WERI-Rb-1 (cell line): Measurements from ENCODE around the gene WFDC5.

ENCODE experiments used
- DNase-seq: peaks from one replicate; pipeline ENCODE4 v3.0.0-alpha.2; 2020
- H3K27ac ChIP-seq: fragments of 250-450 bp; sonication (Bioruptor Pico); 2 replicates; pipeline ENCODE4 v1.5.1; 2020; ENCODE audit warnings: mild to moderate bottlenecking, moderate library complexity
- H3K27me3 ChIP-seq: fragments of 250-450 bp; sonication (Bioruptor Pico); 2 replicates; pipeline ENCODE4 v1.5.1; 2021; ENCODE audit warnings: mild to moderate bottlenecking, low read depth, moderate library complexity; ENCODE audit not compliant: insufficient read depth, severe bottlenecking
- H3K36me3 ChIP-seq: fragments of 250-450 bp; sonication (Bioruptor Pico); 2 replicates; pipeline ENCODE4 v1.5.1; 2020; ENCODE audit warnings: mild to moderate bottlenecking, moderate library complexity
- H3K4me3 ChIP-seq: 2 replicates; pipeline ENCODE4 v1.5.1; 2011; ENCODE audit warnings: low read depth, mild to moderate bottlenecking, control low read depth, low read length
- H3K9me3 ChIP-seq: fragments of 250-450 bp; sonication (Bioruptor Pico); 2 replicates; pipeline ENCODE4 v1.5.1; 2021; ENCODE audit warnings: mild to moderate bottlenecking, moderate library complexity; ENCODE audit not compliant: severe bottlenecking
- TF ChIP-seq, protein P1 (sequence below): IDR thresholded peaks from 2 replicates; pipeline ENCODE4 v1.5.1; 2011; ENCODE audit warnings: low read depth, mild to moderate bottlenecking, control low read depth, inconsistent platforms, low read length

WFDC5 gene

DNA sequence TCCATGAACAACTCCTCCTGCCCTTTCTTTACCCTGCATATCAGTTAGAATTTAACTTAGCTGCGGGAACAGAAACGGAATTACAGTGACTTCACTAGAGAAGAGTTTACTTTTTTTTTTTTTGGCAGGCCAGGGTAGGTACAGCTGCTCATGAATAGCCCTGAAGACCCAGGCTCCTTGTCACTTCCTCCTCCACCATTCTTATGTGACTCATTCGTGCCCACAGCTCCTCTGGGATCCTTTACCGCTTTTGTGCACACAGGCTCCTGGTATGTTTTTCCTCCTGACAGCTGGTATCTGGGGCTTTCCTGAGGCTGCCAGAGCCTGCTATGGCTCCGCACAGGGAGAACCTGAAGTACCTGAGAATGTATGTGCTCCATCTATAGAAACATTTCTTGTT is 10.2 kb downstream of the WFDC5 start:
- peaks cover 10% of the 10 kb centered on the region for H3K27me3 ChIP-seq
- no peak overlapping the region for H3K27ac ChIP-seq
- no peaks in the 10 kb centered on the region for H3K9me3 ChIP-seq
- no peak for DNase-seq
- no peak overlapping the region for H3K4me3 ChIP-seq
- no peaks in the 10 kb centered on the region for H3K36me3 ChIP-seq
- TF ChIP-seq, protein P1, sequence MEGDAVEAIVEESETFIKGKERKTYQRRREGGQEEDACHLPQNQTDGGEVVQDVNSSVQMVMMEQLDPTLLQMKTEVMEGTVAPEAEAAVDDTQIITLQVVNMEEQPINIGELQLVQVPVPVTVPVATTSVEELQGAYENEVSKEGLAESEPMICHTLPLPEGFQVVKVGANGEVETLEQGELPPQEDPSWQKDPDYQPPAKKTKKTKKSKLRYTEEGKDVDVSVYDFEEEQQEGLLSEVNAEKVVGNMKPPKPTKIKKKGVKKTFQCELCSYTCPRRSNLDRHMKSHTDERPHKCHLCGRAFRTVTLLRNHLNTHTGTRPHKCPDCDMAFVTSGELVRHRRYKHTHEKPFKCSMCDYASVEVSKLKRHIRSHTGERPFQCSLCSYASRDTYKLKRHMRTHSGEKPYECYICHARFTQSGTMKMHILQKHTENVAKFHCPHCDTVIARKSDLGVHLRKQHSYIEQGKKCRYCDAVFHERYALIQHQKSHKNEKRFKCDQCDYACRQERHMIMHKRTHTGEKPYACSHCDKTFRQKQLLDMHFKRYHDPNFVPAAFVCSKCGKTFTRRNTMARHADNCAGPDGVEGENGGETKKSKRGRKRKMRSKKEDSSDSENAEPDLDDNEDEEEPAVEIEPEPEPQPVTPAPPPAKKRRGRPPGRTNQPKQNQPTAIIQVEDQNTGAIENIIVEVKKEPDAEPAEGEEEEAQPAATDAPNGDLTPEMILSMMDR: no peak

DNA sequence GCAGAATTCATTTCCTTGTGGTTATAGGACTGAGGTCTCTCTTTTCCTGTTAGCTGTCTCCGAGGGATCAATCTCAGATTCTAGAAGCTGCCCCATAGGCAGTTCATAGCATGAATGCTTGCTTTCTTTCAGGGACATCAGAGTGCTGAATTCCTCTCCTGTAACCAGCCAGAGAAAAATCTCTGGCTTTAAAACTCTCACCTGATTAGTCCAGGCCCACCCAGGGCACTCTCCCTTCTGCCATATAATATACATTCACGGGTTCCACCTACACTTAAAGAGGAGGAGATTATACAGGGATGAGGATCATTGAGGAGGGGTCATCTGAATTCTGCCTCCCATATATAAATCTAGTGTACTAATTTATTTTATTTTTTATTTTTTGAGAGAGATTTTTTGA is 11.9 kb downstream of the WFDC5 start:
- no peak overlapping the region for H3K27ac ChIP-seq
- no peak for DNase-seq
- no peaks in the 10 kb centered on the region for H3K36me3 ChIP-seq
- H3K4me3 ChIP-seq: no peak overlapping the region
- no peaks in the 10 kb centered on the region for H3K9me3 ChIP-seq
- TF ChIP-seq, protein P1: no peak
- peaks cover 14% of the 10 kb centered on the region for H3K27me3 ChIP-seq

DNA sequence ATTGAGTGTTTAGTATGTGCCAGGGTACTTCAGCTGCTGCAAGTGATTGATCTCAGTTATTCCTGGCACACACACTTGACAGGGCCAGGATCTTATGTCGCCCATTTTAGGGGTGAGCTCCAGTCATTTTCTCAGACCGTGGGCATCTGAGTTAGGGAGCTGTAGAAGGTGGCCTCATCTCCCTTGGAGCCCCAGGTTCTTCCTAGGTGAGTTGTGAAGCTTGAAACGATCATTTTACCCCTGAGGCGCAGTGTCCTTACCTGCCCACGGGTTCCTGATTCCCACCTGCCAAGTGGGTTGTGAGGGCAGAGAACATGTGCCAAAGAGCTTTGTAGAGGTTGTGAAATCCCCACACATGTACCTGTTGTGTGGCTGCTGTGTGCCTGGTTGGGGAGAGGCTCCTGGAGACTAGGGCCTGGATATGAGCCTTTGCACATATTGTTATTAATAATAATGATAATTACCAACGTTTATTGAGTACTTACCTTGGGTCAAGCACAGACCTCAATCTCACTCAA is 13.6 kb downstream of the WFDC5 start:
- no peak for DNase-seq
- no peak overlapping the region for H3K4me3 ChIP-seq
- peaks cover 19% of the 10 kb centered on the region for H3K27me3 ChIP-seq
- H3K27ac ChIP-seq: no peak overlapping the region
- H3K9me3 ChIP-seq: no peaks in the 10 kb centered on the region
- TF ChIP-seq, protein P1: no peak
- no peaks in the 10 kb centered on the region for H3K36me3 ChIP-seq

DNA sequence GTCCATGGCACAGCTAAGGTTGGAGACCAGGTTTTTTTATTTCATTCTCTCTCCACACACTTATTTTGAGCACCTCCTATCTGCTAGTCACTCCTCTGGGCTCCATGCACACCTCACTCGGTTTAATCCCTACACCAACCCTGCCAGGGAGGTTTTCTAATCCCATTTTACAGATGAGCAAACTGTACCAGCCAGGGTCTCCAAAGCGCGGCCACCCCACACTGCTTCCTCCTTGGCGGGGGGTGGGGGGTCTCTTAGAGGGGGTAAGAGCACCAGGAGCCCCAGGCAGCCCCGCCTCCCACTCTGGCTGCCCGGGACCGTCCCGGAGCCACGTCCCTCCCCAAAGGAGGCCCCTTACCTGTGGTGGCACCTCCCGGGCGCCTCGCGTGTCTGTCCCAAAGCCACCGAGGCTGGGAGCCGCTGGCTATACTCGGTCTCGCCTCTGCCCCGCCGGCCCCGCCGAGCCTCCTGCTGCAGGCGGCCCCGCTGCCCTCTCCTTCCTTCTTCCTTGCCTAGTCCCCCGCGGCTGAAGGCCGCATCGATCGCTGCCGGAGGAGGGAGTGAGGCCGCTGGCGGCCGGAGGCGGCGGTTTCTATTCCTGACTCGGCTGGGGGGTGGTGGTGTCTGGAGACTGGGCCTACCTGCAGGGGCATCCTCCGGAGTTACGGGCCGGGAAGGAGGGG is 14.3 kb downstream of the WFDC5 start, which contains the start of gene KCNS1:
Gene KCNS1 (minus strand): TSS at position 565 of the 683 bp plus-strand sequence. CDS start 1,891 bp downstream, outside the sequence.
- H3K36me3 ChIP-seq: no peaks in the 10 kb centered on the region
- no peak within 1 kb of the TSS for H3K27ac ChIP-seq
- H3K27me3 ChIP-seq: peaks cover 19% of the 10 kb centered on the region
- H3K9me3 ChIP-seq: no peaks in the 10 kb centered on the region
- no peak within 1 kb of the TSS for H3K4me3 ChIP-seq
- TF ChIP-seq, protein P1: no peak
- DNase-seq: peak; percentile 28

DNA sequence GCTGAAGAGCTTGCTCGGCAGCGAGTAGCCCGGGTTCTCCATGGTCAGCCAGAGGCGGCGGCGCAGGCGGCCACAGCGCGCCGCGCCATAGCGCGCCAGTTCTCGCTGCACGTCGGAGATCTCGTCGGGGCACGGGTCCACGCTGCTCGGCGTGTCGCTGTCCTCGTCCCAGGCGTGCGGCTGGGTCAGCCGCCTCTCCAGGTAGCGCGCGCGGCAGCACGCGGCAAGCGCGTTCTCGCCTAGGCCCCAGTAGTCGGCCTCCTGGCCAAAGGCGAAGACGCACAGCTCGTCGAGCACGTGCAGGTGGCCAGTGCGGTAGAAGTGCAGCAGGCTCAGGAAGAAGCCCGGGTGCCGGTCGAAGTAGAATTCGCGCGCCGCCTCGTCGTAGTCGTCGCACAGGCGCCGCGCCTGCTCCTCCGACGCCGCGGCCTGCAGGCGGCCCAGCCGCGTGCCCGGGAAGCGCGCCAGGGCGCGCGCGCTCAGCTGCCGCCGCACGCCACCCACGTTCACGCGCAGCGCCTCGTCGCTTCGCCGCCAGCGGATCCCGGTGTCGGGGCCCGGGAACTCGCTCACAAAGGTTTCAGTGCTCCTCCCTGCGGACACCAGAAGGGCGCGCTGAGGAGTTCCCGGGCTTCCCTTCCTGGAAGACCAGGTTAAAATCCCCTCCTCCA is 16.7 kb downstream of the WFDC5 start:
- peak; percentile 55 for DNase-seq
- no peak overlapping the region for H3K4me3 ChIP-seq
- H3K27ac ChIP-seq: no peak overlapping the region
- TF ChIP-seq, protein P1: peak; percentile 46
- H3K27me3 ChIP-seq: peaks cover 19% of the 10 kb centered on the region
- no peaks in the 10 kb centered on the region for H3K9me3 ChIP-seq
- H3K36me3 ChIP-seq: no peaks in the 10 kb centered on the region
